WTC11 (cell line): ENCODE data around the gene ATP6V0E1. TPM values are rescaled to one million over a fixed set of nuclear protein-coding genes. Genes with fewer than 3 reads are reported as not detected.

Experiments
- ATAC-seq: fragments of 200-7000 bp; cut with Tn5 transposase; 2 replicates; pipeline ENCODE4 v1.10.0; 2021; ENCODE audit warnings: mild to moderate bottlenecking, moderate library complexity
- CTCF ChIA-PET: fragments of 300-600 bp; sonication (Branson Sonifier 250); formaldehyde crosslinking; loops from one replicate; lab custom pipeline; 2021; ENCODE audit warnings: antibody characterized with exemption; lab: Charles Lee
- POLR2A ChIA-PET: fragments of 350-600 bp; sonication (Branson Sonifier 250); formaldehyde crosslinking; loops from one replicate; lab custom pipeline; 2021; ENCODE audit warnings: antibody characterized with exemption; lab: Charles Lee
- DNase-seq: peaks from one replicate; pipeline ENCODE4 v3.0.0; 2021; ENCODE audit warnings: low spot score
- H3K27ac Mint-ChIP-seq: 2 replicates; pipeline ENCODE4 v1.8.0; 2021; ENCODE audit warnings: mixed read lengths
- H3K27me3 Mint-ChIP-seq: 2 replicates; pipeline ENCODE4 v1.8.0; 2021; ENCODE audit warnings: low read depth, mild to moderate bottlenecking, moderate library complexity, mixed read lengths
- H3K36me3 Mint-ChIP-seq: 2 replicates; pipeline ENCODE4 v1.8.0; 2021; ENCODE audit warnings: mixed read lengths
- H3K4me1 Mint-ChIP-seq: 2 replicates; pipeline ENCODE4 v1.8.0; 2022; ENCODE audit warnings: mixed read lengths
- H3K4me3 Mint-ChIP-seq: 2 replicates; pipeline ENCODE4 v1.8.0; 2021; ENCODE audit warnings: mild to moderate bottlenecking, moderate library complexity, mixed read lengths
- H3K9me3 Mint-ChIP-seq: 2 replicates; pipeline ENCODE4 v1.8.0; 2021; ENCODE audit warnings: mixed read lengths
- ETV6 ChIP-seq: sonication (generic); formaldehyde crosslinking; IDR thresholded peaks from 2 replicates; pipeline ENCODE4 v1.8.1; 2022; ENCODE audit warnings: mild to moderate bottlenecking, missing genetic modification reagents
- FOXK1 ChIP-seq: sonication (generic); formaldehyde crosslinking; IDR thresholded peaks from 2 replicates; pipeline ENCODE4 v1.8.0; 2022; ENCODE audit warnings: mild to moderate bottlenecking, moderate library complexity, missing genetic modification reagents
- HMGA2 ChIP-seq: fragments of 250-450 bp; sonication (Bioruptor Pico); IDR thresholded peaks from 2 replicates; pipeline ENCODE4 v1.4.0; 2021; ENCODE audit warnings: mild to moderate bottlenecking, moderate library complexity
- JUN ChIP-seq: sonication (generic); formaldehyde crosslinking; IDR thresholded peaks from 2 replicates; pipeline ENCODE4 v1.8.0; 2023; ENCODE audit warnings: mild to moderate bottlenecking, missing genetic modification reagents
- NR2C2 ChIP-seq: sonication (generic); formaldehyde crosslinking; IDR thresholded peaks from 2 replicates; pipeline ENCODE4 v1.8.0; 2022; ENCODE audit warnings: mild to moderate bottlenecking, missing genetic modification reagents
- ZNF121 ChIP-seq: sonication (generic); formaldehyde crosslinking; IDR thresholded peaks from 2 replicates; pipeline ENCODE4 v1.8.0; 2023; ENCODE audit warnings: missing genetic modification reagents
- total RNA-seq: library from RNA; stranded (reverse); gene quantifications from 3 replicates; pipeline ENCODE4 v1.2.3, GENCODE V29; 2021
- TF ChIP-seq, protein P1 (sequence below): fragments of 250-450 bp; sonication (Bioruptor Pico); IDR thresholded peaks from 2 replicates; pipeline ENCODE4 v2.1.2; 2022; ENCODE audit warnings: mild to moderate bottlenecking, moderate library complexity
- TF ChIP-seq, protein P2 (sequence below): fragments of 250-450 bp; sonication (Bioruptor Pico); IDR thresholded peaks from 2 replicates; pipeline ENCODE4 v1.9.0; 2021; ENCODE audit warnings: moderate library complexity, mild to moderate bottlenecking, inconsistent platforms, borderline replicate concordance
- TF ChIP-seq, protein P3 (sequence below): sonication (generic); formaldehyde crosslinking; IDR thresholded peaks from 2 replicates; pipeline ENCODE4 v1.8.0; 2022; ENCODE audit warnings: missing genetic modification reagents
- TF ChIP-seq, protein P4 (sequence below): sonication (generic); formaldehyde crosslinking; IDR thresholded peaks from 2 replicates; pipeline ENCODE4 v1.8.0; 2023; ENCODE audit warnings: missing genetic modification reagents, mild to moderate bottlenecking, borderline replicate concordance
- TF ChIP-seq, protein P5 (sequence below): sonication (generic); formaldehyde crosslinking; IDR thresholded peaks from 2 replicates; pipeline ENCODE4 v1.8.1; 2023; ENCODE audit warnings: mild to moderate bottlenecking, moderate library complexity, missing genetic modification reagents
- TF ChIP-seq, protein P6 (sequence below): sonication (generic); formaldehyde crosslinking; IDR thresholded peaks from 2 replicates; pipeline ENCODE4 v1.8.0; 2023; ENCODE audit warnings: mild to moderate bottlenecking, missing genetic modification reagents
- TF ChIP-seq, protein P7 (sequence below): fragments of 250-450 bp; sonication (Bioruptor Pico); IDR thresholded peaks from 2 replicates; pipeline ENCODE4 v1.8.0; 2021; ENCODE audit warnings: mild to moderate bottlenecking

The ATP6V0E1 gene
- total RNA-seq, 1 experiment from 2014 or later, result 80.9 TPM

DNA sequence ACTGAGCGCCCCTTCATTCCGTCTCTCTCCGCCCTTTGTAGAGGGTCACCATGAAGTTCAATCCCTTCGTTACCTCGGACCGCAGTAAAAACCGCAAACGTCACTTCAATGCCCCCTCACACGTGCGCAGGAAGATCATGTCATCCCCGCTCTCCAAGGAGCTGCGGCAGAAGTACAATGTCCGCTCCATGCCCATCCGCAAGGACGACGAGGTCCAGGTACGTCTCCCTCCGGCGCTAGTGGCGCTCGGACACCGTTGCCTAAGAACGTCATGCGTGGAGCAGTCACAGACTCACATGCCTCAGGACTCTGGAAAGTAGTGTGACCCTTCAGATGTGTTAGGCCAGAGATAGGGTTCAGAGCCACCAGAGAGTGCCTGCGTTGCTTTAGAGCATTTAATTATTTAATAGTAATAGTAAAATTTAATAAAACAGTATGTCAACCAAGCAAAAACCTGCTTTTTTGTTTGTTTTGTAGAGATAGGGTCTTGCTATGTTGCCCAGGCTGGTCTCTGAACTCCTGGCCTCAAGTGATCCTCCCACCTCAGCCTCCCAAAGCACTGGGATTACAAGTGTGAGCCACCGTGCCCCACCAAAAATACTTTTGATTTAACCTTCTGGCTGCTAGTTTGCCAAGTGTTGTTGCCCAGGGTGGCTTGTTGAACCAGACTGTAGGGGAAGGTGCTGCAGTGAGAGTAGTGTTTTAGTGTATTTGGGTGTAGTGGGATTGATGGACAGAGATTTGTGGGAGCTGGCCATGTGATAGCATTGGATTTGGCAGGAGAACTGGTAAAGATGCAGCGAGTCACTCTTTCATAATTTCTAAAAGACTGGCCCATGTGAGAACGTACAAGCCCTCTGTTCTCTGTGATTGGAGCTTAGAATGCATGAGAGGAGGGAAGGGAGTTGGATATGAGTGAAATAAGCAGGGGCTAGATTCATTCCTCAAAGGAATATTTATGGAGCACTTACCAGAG, 23.5 kb upstream of the ATP6V0E1 start:
- Mint-ChIP-seq H3K36me3 (peaks cover 15% of the 10 kb centered on the region), H3K4me3 (peak overlapping the region; percentile 89), H3K4me1 (peaks cover 9% of the 10 kb centered on the region), H3K27me3 (peaks cover 31% of the 10 kb centered on the region), H3K27ac (peak overlapping the region; percentile 22; the same call in 1 of the 2 replicates), H3K9me3 (no peaks in the 10 kb centered on the region)
- CTCF ChIA-PET, result interaction anchor here (0.5 to 2.6 kb wide), 21 partner anchors 8 to 339 kb away, joined by 3 to 19 read pairs (median 4); partner anchors contain the start of gene ATP6V0E1
- TF ChIP-seq ZNF121 (CRISPR knock-in tag) (peak; percentile 55; the same call in 1 of the 2 replicates), FOXK1 (CRISPR knock-in tag) (peak; percentile 10; the same call in 1 of the 2 replicates), JUN (no peak)
- TF ChIP-seq, protein P1, sequence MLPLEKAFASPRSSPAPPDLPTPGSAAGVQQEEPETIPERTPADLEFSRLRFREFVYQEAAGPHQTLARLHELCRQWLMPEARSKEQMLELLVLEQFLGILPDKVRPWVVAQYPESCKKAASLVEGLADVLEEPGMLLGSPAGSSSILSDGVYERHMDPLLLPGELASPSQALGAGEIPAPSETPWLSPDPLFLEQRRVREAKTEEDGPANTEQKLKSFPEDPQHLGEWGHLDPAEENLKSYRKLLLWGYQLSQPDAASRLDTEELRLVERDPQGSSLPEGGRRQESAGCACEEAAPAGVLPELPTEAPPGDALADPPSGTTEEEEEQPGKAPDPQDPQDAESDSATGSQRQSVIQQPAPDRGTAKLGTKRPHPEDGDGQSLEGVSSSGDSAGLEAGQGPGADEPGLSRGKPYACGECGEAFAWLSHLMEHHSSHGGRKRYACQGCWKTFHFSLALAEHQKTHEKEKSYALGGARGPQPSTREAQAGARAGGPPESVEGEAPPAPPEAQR (CRISPR knock-in tag), result no peak
- DNase-seq (no peak), ATAC-seq (no peak)
- POLR2A ChIA-PET, result interaction anchor here (1.7 kb wide), 1 partner anchor 24 kb away, joined by 7 read pairs; the partner anchor contains the start of gene ATP6V0E1

DNA sequence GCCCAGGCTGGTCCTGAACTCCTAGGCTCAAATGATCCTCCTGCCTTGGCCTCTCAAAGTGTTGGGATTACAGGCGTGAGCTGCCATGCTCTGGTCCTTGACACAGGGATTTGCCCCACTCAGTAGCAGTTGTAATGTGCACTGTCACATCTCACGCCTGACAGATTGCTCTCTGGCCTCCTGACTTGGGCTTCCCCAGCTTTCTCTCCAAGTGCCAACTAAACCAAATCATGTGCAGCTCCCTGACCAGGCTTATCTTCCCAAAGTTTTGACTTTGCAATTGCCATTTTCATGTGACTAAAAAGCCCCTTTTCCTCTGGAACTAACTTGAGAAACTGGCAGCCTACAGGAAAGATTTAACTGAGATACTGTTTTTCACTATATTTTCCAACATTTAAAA, 13.7 kb upstream of the ATP6V0E1 start:
- Mint-ChIP-seq H3K9me3 (no peaks in the 10 kb centered on the region), H3K27me3 (peaks cover 5% of the 10 kb centered on the region), H3K36me3 (peaks cover 20% of the 10 kb centered on the region), H3K4me1 (no peaks in the 10 kb centered on the region), H3K4me3 (no peak overlapping the region), H3K27ac (no peak overlapping the region)
- ChIA-PET POLR2A (no interaction called here), CTCF (no interaction called here)
- ATAC-seq (no peak), DNase-seq (no peak)
- TF ChIP-seq, protein P2, sequence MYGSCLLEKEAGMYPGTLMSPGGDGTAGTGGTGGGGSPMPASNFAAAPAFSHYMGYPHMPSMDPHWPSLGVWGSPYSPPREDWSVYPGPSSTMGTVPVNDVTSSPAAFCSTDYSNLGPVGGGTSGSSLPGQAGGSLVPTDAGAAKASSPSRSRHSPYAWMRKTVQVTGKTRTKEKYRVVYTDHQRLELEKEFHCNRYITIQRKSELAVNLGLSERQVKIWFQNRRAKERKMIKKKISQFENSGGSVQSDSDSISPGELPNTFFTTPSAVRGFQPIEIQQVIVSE (CRISPR knock-in tag), result no peak
- TF ChIP-seq ZNF121 (CRISPR knock-in tag), result no peak
- TF ChIP-seq, protein P3, sequence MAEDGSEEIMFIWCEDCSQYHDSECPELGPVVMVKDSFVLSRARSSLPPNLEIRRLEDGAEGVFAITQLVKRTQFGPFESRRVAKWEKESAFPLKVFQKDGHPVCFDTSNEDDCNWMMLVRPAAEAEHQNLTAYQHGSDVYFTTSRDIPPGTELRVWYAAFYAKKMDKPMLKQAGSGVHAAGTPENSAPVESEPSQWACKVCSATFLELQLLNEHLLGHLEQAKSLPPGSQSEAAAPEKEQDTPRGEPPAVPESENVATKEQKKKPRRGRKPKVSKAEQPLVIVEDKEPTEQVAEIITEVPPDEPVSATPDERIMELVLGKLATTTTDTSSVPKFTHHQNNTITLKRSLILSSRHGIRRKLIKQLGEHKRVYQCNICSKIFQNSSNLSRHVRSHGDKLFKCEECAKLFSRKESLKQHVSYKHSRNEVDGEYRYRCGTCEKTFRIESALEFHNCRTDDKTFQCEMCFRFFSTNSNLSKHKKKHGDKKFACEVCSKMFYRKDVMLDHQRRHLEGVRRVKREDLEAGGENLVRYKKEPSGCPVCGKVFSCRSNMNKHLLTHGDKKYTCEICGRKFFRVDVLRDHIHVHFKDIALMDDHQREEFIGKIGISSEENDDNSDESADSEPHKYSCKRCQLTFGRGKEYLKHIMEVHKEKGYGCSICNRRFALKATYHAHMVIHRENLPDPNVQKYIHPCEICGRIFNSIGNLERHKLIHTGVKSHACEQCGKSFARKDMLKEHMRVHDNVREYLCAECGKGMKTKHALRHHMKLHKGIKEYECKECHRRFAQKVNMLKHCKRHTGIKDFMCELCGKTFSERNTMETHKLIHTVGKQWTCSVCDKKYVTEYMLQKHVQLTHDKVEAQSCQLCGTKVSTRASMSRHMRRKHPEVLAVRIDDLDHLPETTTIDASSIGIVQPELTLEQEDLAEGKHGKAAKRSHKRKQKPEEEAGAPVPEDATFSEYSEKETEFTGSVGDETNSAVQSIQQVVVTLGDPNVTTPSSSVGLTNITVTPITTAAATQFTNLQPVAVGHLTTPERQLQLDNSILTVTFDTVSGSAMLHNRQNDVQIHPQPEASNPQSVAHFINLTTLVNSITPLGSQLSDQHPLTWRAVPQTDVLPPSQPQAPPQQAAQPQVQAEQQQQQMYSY, result no peak
- TF ChIP-seq NR2C2, result no peak
- TF ChIP-seq, protein P4, sequence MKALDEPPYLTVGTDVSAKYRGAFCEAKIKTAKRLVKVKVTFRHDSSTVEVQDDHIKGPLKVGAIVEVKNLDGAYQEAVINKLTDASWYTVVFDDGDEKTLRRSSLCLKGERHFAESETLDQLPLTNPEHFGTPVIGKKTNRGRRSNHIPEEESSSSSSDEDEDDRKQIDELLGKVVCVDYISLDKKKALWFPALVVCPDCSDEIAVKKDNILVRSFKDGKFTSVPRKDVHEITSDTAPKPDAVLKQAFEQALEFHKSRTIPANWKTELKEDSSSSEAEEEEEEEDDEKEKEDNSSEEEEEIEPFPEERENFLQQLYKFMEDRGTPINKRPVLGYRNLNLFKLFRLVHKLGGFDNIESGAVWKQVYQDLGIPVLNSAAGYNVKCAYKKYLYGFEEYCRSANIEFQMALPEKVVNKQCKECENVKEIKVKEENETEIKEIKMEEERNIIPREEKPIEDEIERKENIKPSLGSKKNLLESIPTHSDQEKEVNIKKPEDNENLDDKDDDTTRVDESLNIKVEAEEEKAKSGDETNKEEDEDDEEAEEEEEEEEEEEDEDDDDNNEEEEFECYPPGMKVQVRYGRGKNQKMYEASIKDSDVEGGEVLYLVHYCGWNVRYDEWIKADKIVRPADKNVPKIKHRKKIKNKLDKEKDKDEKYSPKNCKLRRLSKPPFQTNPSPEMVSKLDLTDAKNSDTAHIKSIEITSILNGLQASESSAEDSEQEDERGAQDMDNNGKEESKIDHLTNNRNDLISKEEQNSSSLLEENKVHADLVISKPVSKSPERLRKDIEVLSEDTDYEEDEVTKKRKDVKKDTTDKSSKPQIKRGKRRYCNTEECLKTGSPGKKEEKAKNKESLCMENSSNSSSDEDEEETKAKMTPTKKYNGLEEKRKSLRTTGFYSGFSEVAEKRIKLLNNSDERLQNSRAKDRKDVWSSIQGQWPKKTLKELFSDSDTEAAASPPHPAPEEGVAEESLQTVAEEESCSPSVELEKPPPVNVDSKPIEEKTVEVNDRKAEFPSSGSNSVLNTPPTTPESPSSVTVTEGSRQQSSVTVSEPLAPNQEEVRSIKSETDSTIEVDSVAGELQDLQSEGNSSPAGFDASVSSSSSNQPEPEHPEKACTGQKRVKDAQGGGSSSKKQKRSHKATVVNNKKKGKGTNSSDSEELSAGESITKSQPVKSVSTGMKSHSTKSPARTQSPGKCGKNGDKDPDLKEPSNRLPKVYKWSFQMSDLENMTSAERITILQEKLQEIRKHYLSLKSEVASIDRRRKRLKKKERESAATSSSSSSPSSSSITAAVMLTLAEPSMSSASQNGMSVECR, result no peak
- TF ChIP-seq, protein P1 (CRISPR knock-in tag), result no peak
- TF ChIP-seq, protein P5, sequence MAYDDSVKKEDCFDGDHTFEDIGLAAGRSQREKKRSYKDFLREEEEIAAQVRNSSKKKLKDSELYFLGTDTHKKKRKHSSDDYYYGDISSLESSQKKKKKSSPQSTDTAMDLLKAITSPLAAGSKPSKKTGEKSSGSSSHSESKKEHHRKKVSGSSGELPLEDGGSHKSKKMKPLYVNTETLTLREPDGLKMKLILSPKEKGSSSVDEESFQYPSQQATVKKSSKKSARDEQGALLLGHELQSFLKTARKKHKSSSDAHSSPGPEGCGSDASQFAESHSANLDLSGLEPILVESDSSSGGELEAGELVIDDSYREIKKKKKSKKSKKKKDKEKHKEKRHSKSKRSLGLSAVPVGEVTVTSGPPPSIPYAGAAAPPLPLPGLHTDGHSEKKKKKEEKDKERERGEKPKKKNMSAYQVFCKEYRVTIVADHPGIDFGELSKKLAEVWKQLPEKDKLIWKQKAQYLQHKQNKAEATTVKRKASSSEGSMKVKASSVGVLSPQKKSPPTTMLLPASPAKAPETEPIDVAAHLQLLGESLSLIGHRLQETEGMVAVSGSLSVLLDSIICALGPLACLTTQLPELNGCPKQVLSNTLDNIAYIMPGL (CRISPR knock-in tag), result no peak
- TF ChIP-seq, protein P6, sequence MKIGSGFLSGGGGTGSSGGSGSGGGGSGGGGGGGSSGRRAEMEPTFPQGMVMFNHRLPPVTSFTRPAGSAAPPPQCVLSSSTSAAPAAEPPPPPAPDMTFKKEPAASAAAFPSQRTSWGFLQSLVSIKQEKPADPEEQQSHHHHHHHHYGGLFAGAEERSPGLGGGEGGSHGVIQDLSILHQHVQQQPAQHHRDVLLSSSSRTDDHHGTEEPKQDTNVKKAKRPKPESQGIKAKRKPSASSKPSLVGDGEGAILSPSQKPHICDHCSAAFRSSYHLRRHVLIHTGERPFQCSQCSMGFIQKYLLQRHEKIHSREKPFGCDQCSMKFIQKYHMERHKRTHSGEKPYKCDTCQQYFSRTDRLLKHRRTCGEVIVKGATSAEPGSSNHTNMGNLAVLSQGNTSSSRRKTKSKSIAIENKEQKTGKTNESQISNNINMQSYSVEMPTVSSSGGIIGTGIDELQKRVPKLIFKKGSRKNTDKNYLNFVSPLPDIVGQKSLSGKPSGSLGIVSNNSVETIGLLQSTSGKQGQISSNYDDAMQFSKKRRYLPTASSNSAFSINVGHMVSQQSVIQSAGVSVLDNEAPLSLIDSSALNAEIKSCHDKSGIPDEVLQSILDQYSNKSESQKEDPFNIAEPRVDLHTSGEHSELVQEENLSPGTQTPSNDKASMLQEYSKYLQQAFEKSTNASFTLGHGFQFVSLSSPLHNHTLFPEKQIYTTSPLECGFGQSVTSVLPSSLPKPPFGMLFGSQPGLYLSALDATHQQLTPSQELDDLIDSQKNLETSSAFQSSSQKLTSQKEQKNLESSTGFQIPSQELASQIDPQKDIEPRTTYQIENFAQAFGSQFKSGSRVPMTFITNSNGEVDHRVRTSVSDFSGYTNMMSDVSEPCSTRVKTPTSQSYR (CRISPR knock-in tag), result no peak
- no peak for TF ChIP-seq HMGA2 (CRISPR knock-in tag)
- no peak for TF ChIP-seq ETV6 (CRISPR knock-in tag)
- TF ChIP-seq, protein P7, sequence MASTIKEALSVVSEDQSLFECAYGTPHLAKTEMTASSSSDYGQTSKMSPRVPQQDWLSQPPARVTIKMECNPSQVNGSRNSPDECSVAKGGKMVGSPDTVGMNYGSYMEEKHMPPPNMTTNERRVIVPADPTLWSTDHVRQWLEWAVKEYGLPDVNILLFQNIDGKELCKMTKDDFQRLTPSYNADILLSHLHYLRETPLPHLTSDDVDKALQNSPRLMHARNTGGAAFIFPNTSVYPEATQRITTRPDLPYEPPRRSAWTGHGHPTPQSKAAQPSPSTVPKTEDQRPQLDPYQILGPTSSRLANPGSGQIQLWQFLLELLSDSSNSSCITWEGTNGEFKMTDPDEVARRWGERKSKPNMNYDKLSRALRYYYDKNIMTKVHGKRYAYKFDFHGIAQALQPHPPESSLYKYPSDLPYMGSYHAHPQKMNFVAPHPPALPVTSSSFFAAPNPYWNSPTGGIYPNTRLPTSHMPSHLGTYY (CRISPR knock-in tag), result no peak
